Spleen (tissue), 11 donors: ENCODE data around the gene LDLRAD4. TPM values are rescaled to one million over a fixed set of nuclear protein-coding genes. Genes with fewer than 3 reads are reported as not detected.

Experiments
- DNase-seq: peaks from one replicate; pipeline ENCODE4 v3.0.0-alpha.2; 2020
- H3K27ac ChIP-seq, 8 donors: fragments of 200-600 bp; sonication (generic) in 7 of 8; 1 replicate in 4 of 8; 2 replicates in 4 of 8; pipeline versions ENCODE4 v1.5.0 to v1.8.0; 2016 to 2021; ENCODE audit warnings: inconsistent platforms in 4 of 8, mild to moderate bottlenecking in 4 of 8, moderate library complexity in 1 of 8
- H3K27me3 ChIP-seq, 7 donors: fragments of 200-600 bp; sonication (generic) in 6 of 7; replicated peaks in 1 of 7; 1 replicate in 4 of 7; 2 replicates in 3 of 7; pipeline versions ENCODE4 v1.5.0 to v1.8.0; 2016 to 2021; ENCODE audit warnings: inconsistent platforms in 3 of 7, mild to moderate bottlenecking in 1 of 7
- H3K36me3 ChIP-seq, 6 donors: fragments of 200-600 bp; sonication (generic) in 5 of 6; 1 replicate in 4 of 6; 2 replicates in 2 of 6; pipeline versions ENCODE4 v1.5.0 to v1.8.0; 2016 to 2021; ENCODE audit warnings: inconsistent platforms in 2 of 6
- H3K4me1 ChIP-seq, 6 donors: fragments of 200-600 bp; sonication (generic) in 5 of 6; 1 replicate in 3 of 6; 2 replicates in 3 of 6; pipeline versions ENCODE4 v1.5.0 to v1.8.0; 2016 to 2021; ENCODE audit warnings: inconsistent platforms in 3 of 6
- H3K4me3 ChIP-seq, 8 donors: fragments of 200-600 bp; sonication (generic) in 7 of 8; 1 replicate in 4 of 8; 2 replicates in 4 of 8; pipeline versions ENCODE4 v1.5.0 to v1.8.0; 2016 to 2021; ENCODE audit warnings: inconsistent platforms in 4 of 8, mild to moderate bottlenecking in 4 of 8, moderate library complexity in 2 of 8
- H3K9me3 ChIP-seq, 8 donors: fragments of 200-600 bp; sonication (generic) in 7 of 8; 1 replicate in 4 of 8; 2 replicates in 4 of 8; pipeline versions ENCODE4 v1.5.0 to v1.8.0; 2016 to 2021; ENCODE audit warnings: inconsistent platforms in 4 of 8
- CTCF ChIP-seq, 11 experiments: fragments of 200-600 bp in 7 of 11; fragments of 450-650 bp in 4 of 11; sonication (generic) in 4 of 11; IDR thresholded peaks in 8 of 11; conservative IDR thresholded peaks in 3 of 11; 1 replicate in 7 of 11; 2 replicates in 4 of 11; pipeline versions ENCODE4 v1.4.0 to v1.8.0; 2016 to 2021; ENCODE audit warnings: antibody characterized with exemption in 11 of 11, inconsistent platforms in 4 of 11, mild to moderate bottlenecking in 1 of 11
- POLR2A ChIP-seq, 3 donors: fragments of 450-650 bp; IDR thresholded peaks; one replicate each; pipeline ENCODE4 v1.5.1; 2017; ENCODE audit warnings: antibody characterized with exemption in 3 of 3, mild to moderate bottlenecking in 1 of 3
- POLR2AphosphoS5 ChIP-seq, 3 donors: sonication (generic); formaldehyde crosslinking; IDR thresholded peaks; one replicate each; pipeline ENCODE4 v1.5.1; 2017; ENCODE audit warnings: antibody characterized with exemption in 3 of 3
- WGBS, 5 donors: extraction: QIAGEN DNeasy Blood & Tissue Kit in 3 of 5; methylation state at CpG; one replicate each; pipeline versions ENCODE4 v1.1.5 to v1.1.7; 2013 to 2018; 5-methylcytosine and 5-hydroxymethylcytosine counted together
- intact Hi-C: fragments of 100-400 bp; cut with DNase I; formaldehyde crosslinking; loops from one replicate; pipeline ENCODE4 v1.15.0; 2023; ENCODE audit warnings: low total_unique reads
- polyA plus RNA-seq, 3 donors: library from polyadenylated mRNA; stranded (reverse); fragments of 200-250 nt; gene quantifications; one replicate each; pipeline ENCODE4 v1.2.1, GENCODE V29; 2013
- total RNA-seq, 7 donors: library from RNA; depleted of rRNA in 3 of 7; stranded (reverse); fragments of >200 nt in 3 of 7; fragmentation: NEBNext Ultra II Directional in 4 of 7; extraction: Animal tissue kit (Norgen Biotek cat#: 25700) in 4 of 7; gene quantifications; one replicate each; pipeline versions ENCODE4 v1.1.0 to v1.2.1, GENCODE V29; 2016 to 2021
- donor health status: healthy with polysubstance abuse.
- donor health status: DM: no; HTN: no; CAD: no; lungs with moderate emphysema.
- donor health status: DM: no; HTN: no; CAD: no.
- donor health status: Bipolar disorder and iron deficiency.
- donor health status: healthy.
- donor health status: DM: no; HTN: no; CAD: no.
- donor health status: DM: yes; HTN: yes; CAD: no.

LDLRAD4 gene
- total and polyA plus RNA-seq, 10 donors: 4.5 to 80.8 (median 46.4) TPM

DNA sequence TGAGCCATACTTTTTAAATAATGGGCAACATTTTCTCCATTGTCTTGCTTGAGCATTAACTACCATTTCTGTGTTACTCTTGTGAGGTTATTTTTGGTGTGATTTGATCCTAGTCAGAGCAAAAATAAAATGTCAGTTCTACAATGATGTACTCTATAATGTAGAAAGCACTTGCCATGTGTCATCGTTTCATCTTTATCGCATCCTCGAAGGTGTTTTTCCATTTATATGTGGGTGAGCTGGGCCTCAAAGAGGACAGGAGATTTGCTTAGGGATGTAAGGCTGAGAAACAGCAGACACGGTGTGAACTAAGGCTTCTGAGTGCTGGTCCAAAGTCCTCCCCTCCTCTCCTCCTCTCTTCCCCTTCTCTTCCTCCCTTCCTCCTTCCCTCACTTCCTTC, 308.0 kb downstream of the LDLRAD4 start:
- 74 to 90% (median 88%) methylated on average over 4 of the region's 4 CpGs for WGBS, 5 donors
- TF ChIP-seq POLR2A (IDR thresholded peaks at IDR 0.05) (no peak), CTCF (IDR thresholded peaks at IDR 0.05 in 8 of 11, conservative IDR thresholded peaks at IDR 0.05 in 3 of 11) (no peak), POLR2AphosphoS5 (IDR thresholded peaks at IDR 0.05) (no peak)
- Histone ChIP-seq H3K27ac (no peak overlapping the region), H3K4me1 (peaks cover 0 to 19% (median 2%) of the 10 kb centered on the region in 6 donors), H3K36me3 (peaks cover 0 to 39% (median 0%) of the 10 kb centered on the region in 6 donors), H3K9me3 (no peaks in the 10 kb centered on the region), H3K27me3 (no peaks in the 10 kb centered on the region), H3K4me3 (no peak overlapping the region)
- intact Hi-C loops: no loop called here
- DNase-seq: no peak

GRCh38 chr18:13527256-13527655, 308.7 kb downstream of the LDLRAD4 start:
- no peak overlapping the region for H3K27ac ChIP-seq
- no peak for DNase-seq
- no peak overlapping the region for H3K4me3 ChIP-seq
- no peaks in the 10 kb centered on the region for H3K9me3 ChIP-seq
- H3K27me3 ChIP-seq: no peaks in the 10 kb centered on the region
- intact Hi-C loops: no loop called here
- H3K4me1 ChIP-seq: peaks cover 0 to 19% (median 2%) of the 10 kb centered on the region in 6 donors
- 93 to 98% (median 96%) methylated on average over 9 to 10 of the region's 10 CpGs for WGBS, 5 donors
- peaks cover 0 to 39% (median 0%) of the 10 kb centered on the region in 6 donors for H3K36me3 ChIP-seq
- TF ChIP-seq POLR2AphosphoS5 (IDR thresholded peaks at IDR 0.05) (no peak), POLR2A (IDR thresholded peaks at IDR 0.05) (no peak), CTCF (IDR thresholded peaks at IDR 0.05 in 8 of 11, conservative IDR thresholded peaks at IDR 0.05 in 3 of 11) (no peak)

DNA sequence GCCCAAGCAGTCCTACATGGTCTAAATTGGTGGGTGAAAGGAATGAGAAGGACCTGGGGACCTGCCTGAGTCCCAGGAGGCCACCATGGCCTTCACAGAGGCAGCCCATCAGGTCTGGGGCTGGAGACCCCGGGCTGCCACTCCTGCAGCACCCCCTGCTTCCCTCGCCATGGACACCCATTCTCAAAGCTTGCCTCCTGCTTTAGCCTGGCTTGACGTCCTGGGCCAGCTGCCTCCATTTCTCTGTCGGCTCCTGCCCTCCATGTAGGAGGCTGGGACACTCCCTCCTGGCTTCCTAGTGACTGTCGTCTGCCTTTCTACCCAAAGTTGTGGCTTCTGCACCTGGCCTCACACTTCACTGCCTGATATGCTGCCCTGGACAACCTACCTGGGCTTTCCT, 309.2 kb downstream of the LDLRAD4 start:
- no peak overlapping the region for H3K4me3 ChIP-seq
- no peaks in the 10 kb centered on the region for H3K9me3 ChIP-seq
- peaks cover 0 to 19% (median 2%) of the 10 kb centered on the region in 6 donors for H3K4me1 ChIP-seq
- DNase-seq: no peak
- WGBS, 5 donors: 87 to 97% (median 89%) methylated on average over 5 of the region's 5 CpGs
- TF ChIP-seq CTCF (IDR thresholded peaks at IDR 0.05 in 8 of 11, conservative IDR thresholded peaks at IDR 0.05 in 3 of 11) (no peak), POLR2AphosphoS5 (IDR thresholded peaks at IDR 0.05) (no peak), POLR2A (IDR thresholded peaks at IDR 0.05) (no peak)
- no peak overlapping the region for H3K27ac ChIP-seq
- intact Hi-C loops: no loop called here
- peaks cover 0 to 39% (median 0%) of the 10 kb centered on the region in 6 donors for H3K36me3 ChIP-seq
- no peaks in the 10 kb centered on the region for H3K27me3 ChIP-seq

- TF ChIP-seq CTCF (IDR thresholded peaks at IDR 0.05 in 8 of 11, conservative IDR thresholded peaks at IDR 0.05 in 3 of 11) (no peak), POLR2AphosphoS5 (IDR thresholded peaks at IDR 0.05) (no peak), POLR2A (IDR thresholded peaks at IDR 0.05) (no peak)
- no peak for DNase-seq
- Histone ChIP-seq H3K9me3 (no peaks in the 10 kb centered on the region), H3K27me3 (no peaks in the 10 kb centered on the region), H3K4me1 (peaks cover 0 to 19% (median 2%) of the 10 kb centered on the region in 6 donors), H3K36me3 (peaks cover 0 to 30% (median 0%) of the 10 kb centered on the region in 6 donors), H3K27ac (no peak overlapping the region), H3K4me3 (no peak overlapping the region)
- WGBS, 5 donors: 81 to 94% (median 93%) methylated on average over 9 of the region's 9 CpGs
- intact Hi-C loops: no loop called here
These were observed 310.3 kb downstream of the LDLRAD4 start for GRCh38 chr18:13528739-13529392.
